NCI-H748 treated with DMSO at 0.1 percent for 48 hours (cell line): Measurements from ENCODE around the gene DMTF1.
"Not testable (repeated sequence)": the region's sequence is repeated elsewhere in the genome, so short reads cannot be mapped to it uniquely, and the experiment has no call there.

Experiments
- DNase-seq: peaks from one replicate; lab custom pipeline; 2025; lab: John Stamatoyannopoulos, UW

DMTF1 gene

DNA sequence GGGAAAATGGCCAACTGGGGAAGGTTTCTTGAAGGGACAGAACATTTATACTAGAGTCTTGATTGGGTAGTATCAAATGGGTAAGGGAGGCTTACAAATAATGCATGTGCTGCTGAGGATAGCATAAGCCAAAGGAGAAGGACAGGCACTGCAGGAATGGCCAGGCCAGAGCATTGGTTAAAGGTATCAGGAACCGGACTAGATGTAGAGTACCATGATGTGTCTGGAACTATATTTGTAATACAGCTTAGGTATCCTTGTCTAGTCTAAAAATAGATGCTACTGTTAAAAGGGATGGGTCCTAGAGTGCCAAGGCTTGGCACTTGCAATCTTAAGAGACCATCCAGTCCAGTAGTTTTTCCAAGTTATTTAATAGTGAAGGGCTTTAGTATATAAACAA is 47.0 kb downstream of the DMTF1 start:
- DNase-seq = no peak

- no peak for DNase-seq
Observed at GRCh38 chr7:87199700-87200450, 47.6 kb downstream of the DMTF1 start.

DNA sequence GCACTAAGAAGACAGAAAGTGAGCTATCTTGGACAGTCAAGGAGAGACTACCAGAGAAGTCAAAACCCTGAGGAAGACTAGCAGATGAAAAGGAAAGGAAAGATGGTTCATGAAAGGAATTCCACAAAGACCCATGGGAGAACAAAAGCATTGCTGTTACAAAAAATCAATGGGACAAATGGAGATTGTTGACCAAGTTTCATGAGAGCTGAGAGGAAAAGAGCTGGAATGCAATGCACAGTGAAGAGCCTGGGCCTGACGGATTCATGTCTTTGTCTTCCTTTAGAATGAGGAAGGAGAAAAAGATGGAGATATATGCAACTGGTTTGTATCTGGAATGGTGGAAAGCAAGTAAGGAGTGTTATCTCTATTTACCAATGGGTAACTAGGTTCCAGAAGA is 50.0 kb downstream of the DMTF1 start:
- no peak for DNase-seq

DNA sequence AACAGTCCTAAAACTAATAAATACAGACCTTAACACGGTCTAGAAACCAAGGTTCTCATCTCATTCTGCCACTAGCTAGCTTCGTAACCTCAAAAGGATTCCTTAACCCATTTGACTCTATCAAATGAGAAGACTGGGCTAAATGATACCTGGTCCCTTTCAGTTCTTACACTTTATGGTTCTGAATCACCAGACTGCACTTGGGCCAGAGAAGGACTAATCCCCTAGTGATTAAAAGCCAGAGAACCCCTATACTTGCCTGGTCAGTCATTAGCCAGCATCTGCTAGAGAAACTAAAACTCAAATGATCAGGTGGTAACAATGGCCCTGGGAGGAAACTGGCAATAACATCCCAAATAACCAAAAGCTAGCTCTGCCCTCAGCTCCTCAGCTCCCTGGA is 50.5 kb downstream of the DMTF1 start:
- no peak for DNase-seq

- DNase-seq = not testable (repeated sequence)
Observed at GRCh38 chr7:87203929-87204328, 51.7 kb downstream of the DMTF1 start.

DNA sequence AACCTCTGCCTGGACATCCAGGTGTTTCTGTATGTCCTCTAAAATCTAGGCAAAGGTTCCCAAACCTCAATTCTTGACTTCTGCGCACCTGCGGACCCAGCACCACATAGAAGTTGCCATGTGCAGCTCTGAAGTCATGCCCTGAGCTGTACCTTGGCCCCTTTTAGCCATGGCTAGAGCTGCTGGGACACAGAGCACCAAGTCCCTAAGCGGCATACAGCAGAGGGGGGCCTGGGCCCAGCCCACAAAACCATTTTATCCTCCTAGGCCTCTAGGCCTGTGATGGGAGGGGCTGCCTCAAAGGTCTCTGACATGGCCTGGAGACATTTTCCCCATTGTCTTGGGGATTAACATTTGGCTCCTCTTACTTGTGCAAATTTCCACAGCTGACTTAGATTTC is 52.7 kb downstream of the DMTF1 start:
- DNase-seq = no peak

DNA sequence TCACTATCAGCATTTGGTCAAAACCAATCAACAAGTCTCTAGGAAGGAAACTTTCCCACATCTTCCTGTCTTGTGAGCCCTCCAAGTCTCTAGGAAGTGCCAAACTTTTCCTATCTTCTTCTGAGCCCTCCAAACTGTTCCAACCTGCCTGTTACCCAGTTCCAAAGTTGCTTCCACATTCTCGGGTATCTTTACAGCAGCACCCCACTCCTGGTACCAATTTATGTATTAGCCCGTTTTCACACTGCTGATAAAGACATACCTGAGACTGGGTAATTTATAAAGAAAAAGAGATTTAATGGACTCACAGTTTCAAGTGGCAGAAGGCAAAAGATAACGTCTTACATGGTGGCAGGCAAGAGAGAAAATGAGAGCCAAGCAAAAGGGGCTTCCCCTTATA is 53.4 kb downstream of the DMTF1 start:
- not testable (repeated sequence) for DNase-seq

DNA sequence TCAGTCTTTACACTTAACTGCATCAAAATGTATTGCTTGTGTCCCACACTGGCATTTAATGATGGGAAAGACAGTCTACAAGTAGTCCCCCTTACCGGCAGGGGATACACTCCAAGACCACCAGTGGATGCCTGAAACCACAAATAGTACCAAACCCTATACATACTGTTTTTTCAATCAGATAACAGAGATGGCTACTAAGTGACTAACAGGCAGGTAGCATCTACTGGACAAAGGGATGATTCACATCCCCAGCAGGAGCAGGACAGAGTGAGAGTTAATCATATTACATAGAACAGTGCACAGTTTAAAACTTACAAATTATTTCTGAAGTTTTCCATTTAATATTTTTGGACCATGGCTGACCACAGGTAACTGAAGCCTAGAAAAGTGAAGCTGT is 54.1 kb downstream of the DMTF1 start:
- DNase-seq = no peak

GRCh38 chr7:87209295-87209924 is 57.2 kb downstream of the DMTF1 start:
- no peak for DNase-seq

DNA sequence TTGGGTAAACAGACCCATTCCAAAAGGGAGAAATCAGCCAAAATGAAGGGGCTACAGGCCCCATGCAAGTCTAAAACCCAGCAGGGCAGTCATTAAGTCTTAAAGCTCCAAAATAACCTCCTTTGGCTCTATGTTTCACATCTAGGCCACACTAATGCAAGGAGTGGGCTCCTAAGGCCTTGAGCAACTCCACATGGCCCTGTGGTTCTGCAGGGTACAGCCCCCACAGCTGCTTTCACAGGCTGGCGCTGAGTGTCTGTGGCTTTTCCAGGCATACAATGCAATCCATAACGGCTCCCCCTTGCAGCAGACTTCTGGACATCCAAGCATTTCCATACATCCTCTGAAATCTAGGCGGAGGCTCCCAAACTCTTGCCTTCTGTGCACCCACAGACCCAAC is 58.3 kb downstream of the DMTF1 start:
- DNase-seq = no peak

GRCh38 chr7:87212498-87212897 is 60.2 kb downstream of the DMTF1 start:
- no peak for DNase-seq

DNA sequence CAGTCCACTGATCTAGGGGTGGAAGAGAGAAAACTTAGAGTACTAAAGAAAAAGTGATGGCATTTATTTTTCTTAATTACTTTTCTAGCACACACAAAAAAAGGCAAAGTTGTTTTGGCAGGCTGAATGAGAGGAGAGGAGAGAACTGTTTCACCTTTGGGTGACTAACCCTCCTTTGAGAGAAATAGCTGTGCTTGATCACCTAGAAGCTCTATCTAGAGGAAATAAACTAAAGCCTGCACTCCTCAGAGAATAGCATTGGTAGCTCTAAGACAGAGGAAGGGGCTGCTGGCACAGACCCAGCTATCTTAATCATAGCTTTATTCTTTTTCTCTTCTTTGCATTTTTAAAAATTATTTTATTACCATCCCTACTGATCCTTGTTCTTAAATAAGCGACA is 61.0 kb downstream of the DMTF1 start:
- DNase-seq = no peak

GRCh38 chr7:87213811-87214210 is 61.6 kb downstream of the DMTF1 start:
- DNase-seq = no peak

DNA sequence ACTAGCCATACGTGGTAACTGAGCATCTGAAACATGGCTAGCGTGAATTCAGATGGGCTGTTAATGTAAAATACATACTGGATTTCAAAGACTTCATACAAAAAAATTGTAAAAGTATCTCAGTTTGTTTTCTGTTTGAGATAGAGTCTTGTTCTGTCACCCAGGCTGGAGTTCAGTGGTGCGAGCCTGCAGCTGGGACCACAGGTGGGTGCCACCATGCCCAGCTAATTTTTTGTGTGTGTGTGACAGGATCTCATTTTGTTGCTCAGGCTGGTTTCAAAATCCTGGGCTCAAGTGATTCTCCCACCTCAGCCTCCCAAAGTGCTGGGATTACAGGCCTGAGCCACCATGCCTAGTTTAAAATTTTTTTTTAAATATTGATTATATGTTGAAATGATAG is 62.8 kb downstream of the DMTF1 start:
- no peak for DNase-seq

DNA sequence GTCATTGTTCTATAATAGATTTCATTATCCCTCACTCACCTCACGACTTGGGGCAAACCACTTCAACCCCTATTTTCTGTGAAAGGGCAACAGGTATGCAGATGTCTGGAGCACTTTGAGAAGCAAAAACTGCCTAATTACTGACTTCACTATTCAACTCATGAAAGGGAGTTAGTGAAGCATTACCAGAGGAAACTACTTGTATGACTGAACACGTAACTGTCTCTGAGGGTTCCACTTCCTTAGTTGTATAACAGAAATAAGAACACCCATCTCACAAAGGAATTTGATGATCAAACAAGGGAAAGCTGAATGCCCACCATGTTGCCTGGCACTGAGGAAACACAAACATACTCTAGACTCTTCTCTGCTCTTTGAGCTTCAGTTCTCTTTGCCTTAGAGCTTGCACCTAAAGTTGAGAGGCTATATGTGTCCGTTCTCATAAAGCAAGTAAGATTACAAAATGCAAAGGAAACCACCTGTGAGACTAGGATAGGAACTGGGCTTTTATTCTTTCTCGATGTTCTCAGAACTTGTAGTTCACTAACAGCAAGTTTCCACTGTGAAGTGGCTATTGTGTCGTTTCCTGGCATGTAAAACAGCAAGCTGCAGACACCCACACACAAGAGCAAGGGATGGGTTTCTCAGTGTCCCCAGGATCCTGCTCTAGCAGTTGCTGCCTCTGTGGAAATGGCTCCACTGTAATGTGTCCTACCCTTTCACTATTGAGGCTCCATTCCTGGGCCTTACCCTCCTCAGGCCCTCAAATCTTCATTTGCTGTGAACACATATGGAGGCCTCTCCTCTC is 64.7 kb downstream of the DMTF1 start:
- DNase-seq = no peak

GRCh38 chr7:87217983-87218653 is 65.9 kb downstream of the DMTF1 start:
- DNase-seq = no peak

DNA sequence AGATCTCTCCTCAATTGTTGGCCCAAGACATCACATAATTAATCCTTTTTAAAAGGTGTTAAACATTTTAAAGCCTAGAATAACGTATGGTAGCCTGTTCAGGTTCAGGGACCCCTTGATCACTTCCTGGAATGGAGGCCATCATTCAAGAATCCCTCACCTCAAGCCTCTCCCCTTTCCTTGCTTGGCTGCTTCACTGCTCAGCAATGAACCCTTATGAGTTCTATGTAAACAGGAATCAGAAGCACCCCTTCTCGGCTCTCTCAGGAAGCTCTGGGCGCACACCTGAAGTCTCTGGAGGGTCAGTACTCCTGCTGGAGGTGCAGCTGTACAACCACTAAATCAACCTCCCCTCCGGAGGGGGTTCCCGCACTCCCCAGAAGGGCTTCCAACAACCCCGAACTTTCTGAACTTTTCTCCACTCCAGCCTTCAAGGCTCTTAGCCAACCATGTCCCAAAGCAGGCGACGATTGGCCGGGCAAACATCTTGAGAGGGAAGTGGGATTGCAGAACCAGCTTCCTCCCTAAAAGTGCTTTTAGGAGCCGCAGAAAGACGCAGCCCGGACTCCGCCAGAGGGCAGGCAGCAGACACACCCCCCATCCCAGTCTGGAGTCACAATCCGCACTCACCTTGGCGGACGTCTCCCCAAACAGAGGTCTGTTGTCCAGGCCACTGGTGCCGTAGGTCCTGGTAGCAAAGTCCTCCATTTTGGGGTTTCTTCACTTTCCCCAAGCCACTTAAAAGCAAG is 66.7 kb downstream of the DMTF1 start:
- DNase-seq = no peak

GRCh38 chr7:87219545-87220025 is 67.3 kb downstream of the DMTF1 start, which contains the start of gene TMEM243:
Gene TMEM243 (minus strand): TSS chr7:87219732. CDS start chr7:87219503, 229 bp downstream.
- no peak for DNase-seq

DNA sequence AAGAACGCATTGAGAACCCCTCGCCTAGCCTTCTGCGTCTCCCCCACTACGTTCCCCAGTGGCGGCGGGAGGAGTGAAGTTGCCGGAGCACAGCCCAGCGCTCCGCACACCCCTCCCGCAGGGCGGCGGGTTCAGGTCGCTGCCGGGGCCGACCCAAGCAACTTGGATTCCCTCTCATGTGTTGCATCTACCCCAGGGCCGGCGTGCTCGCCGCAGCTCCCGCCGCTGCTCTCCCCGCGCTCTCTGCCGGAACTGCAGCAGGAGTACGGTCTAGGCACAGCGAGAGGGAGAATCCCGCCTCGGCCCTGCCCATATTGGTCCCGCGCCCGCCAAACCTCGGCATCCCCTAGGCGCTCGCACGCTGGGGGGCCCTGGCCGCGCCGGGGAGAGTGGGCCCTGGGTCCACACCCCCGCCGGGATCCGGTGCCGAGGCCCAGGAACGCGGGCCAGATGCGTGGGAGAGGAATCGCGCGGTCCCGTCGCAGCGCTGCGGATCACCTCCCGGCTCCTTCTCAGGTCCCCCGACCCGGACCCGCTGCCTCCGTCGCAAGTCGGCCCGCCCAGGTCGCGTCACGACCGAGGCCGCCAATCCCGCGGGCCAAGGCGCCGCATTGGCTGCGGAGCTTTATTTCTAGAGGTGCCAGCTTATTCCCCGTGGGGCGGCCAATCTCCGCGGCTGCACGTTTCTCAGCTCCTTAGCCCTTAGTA is 67.9 kb downstream of the DMTF1 start:
- peak; percentile 63 for DNase-seq

DNA sequence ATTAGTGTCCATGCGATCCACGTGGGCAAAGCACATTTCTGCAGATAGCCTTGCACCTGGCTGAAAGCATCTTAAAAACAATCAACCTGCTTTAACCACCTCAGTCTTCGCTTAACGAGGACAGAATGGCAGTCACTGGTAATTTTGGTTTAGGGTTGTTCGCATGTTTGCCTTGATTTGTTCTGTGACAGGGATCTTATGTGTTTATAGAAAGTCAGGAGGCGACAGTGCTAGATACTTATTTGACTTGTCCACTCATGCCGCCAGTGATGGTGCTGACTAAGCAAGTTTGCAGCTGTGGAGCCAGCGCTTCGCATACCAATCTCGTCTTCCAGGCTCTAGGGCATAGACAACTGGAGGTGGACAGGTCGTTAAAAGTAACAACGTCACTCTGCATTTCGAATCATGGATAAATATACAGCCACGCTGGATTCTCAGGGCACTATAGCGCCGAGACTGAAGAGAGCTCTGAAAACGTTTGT is 68.5 kb downstream of the DMTF1 start:
- peak; percentile 61 for DNase-seq

GRCh38 chr7:87223666-87224065 is 71.4 kb downstream of the DMTF1 start:
- DNase-seq = no peak
